Mammary epithelial cell (primary cell): ENCODE results near the gene CAPS.

Experiments used
- EZH2 ChIP-seq: IDR thresholded peaks from 2 replicates; pipeline ENCODE4 v1.6.1; 2012; ENCODE audit warnings: low read length, inconsistent platforms, borderline replicate concordance
- TF ChIP-seq, protein P1 (sequence below), 2 donors: IDR thresholded peaks in 1 of 2; conservative IDR thresholded peaks in 1 of 2; 2 replicates each; pipeline ENCODE4 v1.5.1; 2011 to 2012; ENCODE audit warnings: inconsistent platforms in 2 of 2, low read length in 2 of 2, mild to moderate bottlenecking in 2 of 2, control low read depth in 1 of 2, low read depth in 1 of 2; ENCODE audit not compliant: insufficient read depth in 1 of 2; ENCODE audit errors: extremely low read depth in 1 of 2

DNA sequence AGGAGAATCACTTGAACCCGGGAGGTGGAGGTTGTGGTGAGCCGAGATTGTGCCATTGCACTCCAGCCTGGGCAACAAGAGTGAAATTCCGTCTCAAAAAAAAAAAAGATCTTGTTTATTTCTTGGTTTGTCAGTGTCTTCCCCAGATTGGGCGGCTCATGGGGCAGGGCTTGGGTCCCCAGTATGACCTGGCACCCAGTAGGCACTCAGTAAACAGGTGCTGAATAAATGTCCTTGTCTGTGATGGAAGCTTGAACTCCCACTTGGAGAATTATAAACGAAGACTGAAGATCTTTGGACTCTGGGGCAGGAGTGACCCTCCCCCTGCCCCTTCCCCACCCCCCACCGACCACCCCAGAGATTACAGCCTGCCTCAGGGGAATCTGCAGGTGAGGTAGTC, 33.9 kb upstream of the CAPS start:
- TF ChIP-seq, protein P1, sequence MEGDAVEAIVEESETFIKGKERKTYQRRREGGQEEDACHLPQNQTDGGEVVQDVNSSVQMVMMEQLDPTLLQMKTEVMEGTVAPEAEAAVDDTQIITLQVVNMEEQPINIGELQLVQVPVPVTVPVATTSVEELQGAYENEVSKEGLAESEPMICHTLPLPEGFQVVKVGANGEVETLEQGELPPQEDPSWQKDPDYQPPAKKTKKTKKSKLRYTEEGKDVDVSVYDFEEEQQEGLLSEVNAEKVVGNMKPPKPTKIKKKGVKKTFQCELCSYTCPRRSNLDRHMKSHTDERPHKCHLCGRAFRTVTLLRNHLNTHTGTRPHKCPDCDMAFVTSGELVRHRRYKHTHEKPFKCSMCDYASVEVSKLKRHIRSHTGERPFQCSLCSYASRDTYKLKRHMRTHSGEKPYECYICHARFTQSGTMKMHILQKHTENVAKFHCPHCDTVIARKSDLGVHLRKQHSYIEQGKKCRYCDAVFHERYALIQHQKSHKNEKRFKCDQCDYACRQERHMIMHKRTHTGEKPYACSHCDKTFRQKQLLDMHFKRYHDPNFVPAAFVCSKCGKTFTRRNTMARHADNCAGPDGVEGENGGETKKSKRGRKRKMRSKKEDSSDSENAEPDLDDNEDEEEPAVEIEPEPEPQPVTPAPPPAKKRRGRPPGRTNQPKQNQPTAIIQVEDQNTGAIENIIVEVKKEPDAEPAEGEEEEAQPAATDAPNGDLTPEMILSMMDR (conservative IDR thresholded peaks at IDR 0.05 in 1 of 2, IDR thresholded peaks at IDR 0.05 in 1 of 2; ENCODE audit: extremely low read depth in 1 of 2, insufficient read depth in 1 of 2, low read depth in 1 of 2, low read length in 2 of 2): no peak
- no peak for TF ChIP-seq EZH2
